ENCODE measurements around the gene ABL1. TPM values are rescaled to one million over a fixed set of nuclear protein-coding genes. Genes with fewer than 3 reads are reported as not detected.

Gene ABL1
- total RNA-seq, 2 experiments from 2014 or later: 33.5 to 37.3 TPM

GRCh38 chr9:130921300-130921988, 86.4 kb downstream of the ABL1 start:
- H3K27me3 Mint-ChIP-seq: no peaks in the 10 kb centered on the region
- ChIA-PET CTCF (no interaction called here), POLR2A (interaction anchor here (0.6 kb wide), 1 partner anchor 60 kb away, joined by 3 read pairs; no protein-coding TSS in a partner anchor)

GRCh38 chr9:130921989-130922892, 87.2 kb downstream of the ABL1 start:
- DNase-seq: no peak
- Mint-ChIP-seq H3K4me3 (no peak overlapping the region), H3K27me3 (no peaks in the 10 kb centered on the region), H3K36me3 (ENCODE audit: low read depth) (no peaks in the 10 kb centered on the region), H3K9me3 (no peaks in the 10 kb centered on the region), H3K4me1 (no peaks in the 10 kb centered on the region), H3K27ac (no peak overlapping the region)
- POLR2A ChIA-PET: no interaction called here
- CTCF ChIA-PET: no interaction called here

More at GRCh38 chr9:130921300-130921988, 86.4 kb downstream of the ABL1 start:
- no peak for DNase-seq
- Mint-ChIP-seq H3K36me3 (ENCODE audit: low read depth) (no peaks in the 10 kb centered on the region), H3K4me1 (no peaks in the 10 kb centered on the region), H3K4me3 (no peak overlapping the region), H3K27ac (no peak overlapping the region), H3K9me3 (no peaks in the 10 kb centered on the region)

GRCh38 chr9:130922893-130923610, 88.0 kb downstream of the ABL1 start:
- POLR2A ChIA-PET: no interaction called here
- H3K4me3 Mint-ChIP-seq: no peak overlapping the region
- CTCF ChIA-PET: no interaction called here

GRCh38 chr9:130923611-130924447, 88.8 kb downstream of the ABL1 start:
- DNase-seq: no peak
- ChIA-PET CTCF (no interaction called here), POLR2A (no interaction called here)
- no peak overlapping the region for H3K4me3 Mint-ChIP-seq
- H3K9me3 Mint-ChIP-seq: no peaks in the 10 kb centered on the region
- no peaks in the 10 kb centered on the region for H3K4me1 Mint-ChIP-seq
- H3K27me3 Mint-ChIP-seq: no peaks in the 10 kb centered on the region
- H3K36me3 Mint-ChIP-seq (ENCODE audit: low read depth): no peaks in the 10 kb centered on the region
- no peak overlapping the region for H3K27ac Mint-ChIP-seq

More at GRCh38 chr9:130922893-130923610, 88.0 kb downstream of the ABL1 start:
- H3K4me1 Mint-ChIP-seq: no peaks in the 10 kb centered on the region
- H3K27me3 Mint-ChIP-seq: no peaks in the 10 kb centered on the region
- H3K27ac Mint-ChIP-seq: no peak overlapping the region
- H3K36me3 Mint-ChIP-seq (ENCODE audit: low read depth): no peaks in the 10 kb centered on the region
- no peak for DNase-seq
- H3K9me3 Mint-ChIP-seq: no peaks in the 10 kb centered on the region

GRCh38 chr9:130924448-130924788, 89.4 kb downstream of the ABL1 start:
- no peak overlapping the region for H3K27ac Mint-ChIP-seq
- H3K27me3 Mint-ChIP-seq: no peaks in the 10 kb centered on the region
- H3K36me3 Mint-ChIP-seq (ENCODE audit: low read depth): no peaks in the 10 kb centered on the region
- no peak overlapping the region for H3K4me3 Mint-ChIP-seq
- POLR2A ChIA-PET: no interaction called here
- H3K4me1 Mint-ChIP-seq: no peaks in the 10 kb centered on the region
- H3K9me3 Mint-ChIP-seq: no peaks in the 10 kb centered on the region
- CTCF ChIA-PET: no interaction called here
- DNase-seq: no peak

GRCh38 chr9:130925050-130925678, 90.1 kb downstream of the ABL1 start:
- ChIA-PET POLR2A (no interaction called here), CTCF (no interaction called here)
- H3K9me3 Mint-ChIP-seq: no peaks in the 10 kb centered on the region
- H3K36me3 Mint-ChIP-seq (ENCODE audit: low read depth): no peaks in the 10 kb centered on the region
- no peak overlapping the region for H3K4me3 Mint-ChIP-seq
- DNase-seq: no peak
- no peak overlapping the region for H3K27ac Mint-ChIP-seq
- H3K27me3 Mint-ChIP-seq: no peaks in the 10 kb centered on the region
- H3K4me1 Mint-ChIP-seq: no peaks in the 10 kb centered on the region

- Mint-ChIP-seq H3K9me3 (no peaks in the 10 kb centered on the region), H3K4me3 (no peak overlapping the region), H3K36me3 (ENCODE audit: low read depth) (no peaks in the 10 kb centered on the region), H3K27me3 (peaks cover 6% of the 10 kb centered on the region), H3K4me1 (no peaks in the 10 kb centered on the region), H3K27ac (no peak overlapping the region)
- POLR2A ChIA-PET: no interaction called here
- DNase-seq: no peak
- CTCF ChIA-PET: interaction anchor here (0.6 kb wide), 1 partner anchor 89 kb away, joined by 3 read pairs; no protein-coding TSS in a partner anchor
These were observed 92.3 kb downstream of the ABL1 start for GRCh38 chr9:130927338-130927737.

- no peak for DNase-seq
- CTCF ChIA-PET: interaction anchor here (0.6 to 0.8 kb wide), 2 partner anchors 19 to 479 kb away, joined by 3 read pairs; no protein-coding TSS in a partner anchor
- POLR2A ChIA-PET: no interaction called here
- H3K4me1 Mint-ChIP-seq: no peaks in the 10 kb centered on the region
- H3K27me3 Mint-ChIP-seq: peaks cover 15% of the 10 kb centered on the region
- H3K4me3 Mint-ChIP-seq: no peak overlapping the region
- no peak overlapping the region for H3K27ac Mint-ChIP-seq
- no peaks in the 10 kb centered on the region for H3K36me3 Mint-ChIP-seq (ENCODE audit: low read depth)
- no peaks in the 10 kb centered on the region for H3K9me3 Mint-ChIP-seq
These were observed 93.2 kb downstream of the ABL1 start for GRCh38 chr9:130927995-130928900.

DNA sequence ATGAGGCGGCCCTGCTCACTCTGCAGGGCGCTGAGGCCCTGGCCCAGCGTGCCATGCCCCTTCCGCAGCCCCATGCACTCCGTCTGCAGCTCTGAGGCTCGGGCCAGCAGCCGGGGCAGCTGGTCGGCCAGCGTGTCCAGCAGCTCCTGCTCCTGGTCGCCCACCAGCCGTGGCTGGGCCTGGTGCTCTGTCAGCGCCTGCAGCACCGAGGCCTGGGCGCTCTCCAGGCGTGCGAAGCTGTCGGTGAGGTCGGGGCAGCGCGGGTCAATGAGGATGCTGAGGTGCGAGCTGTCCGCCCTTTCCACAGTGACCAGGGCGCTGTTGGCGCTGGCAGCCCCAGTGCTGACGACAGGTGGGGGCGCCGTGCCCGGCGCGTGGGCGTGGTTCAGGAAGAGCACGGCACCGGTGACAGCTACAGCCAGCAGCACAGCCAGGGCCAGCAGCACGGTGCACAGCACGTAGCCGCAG, 94.6 kb downstream of the ABL1 start:
- Mint-ChIP-seq H3K27ac (no peak overlapping the region), H3K9me3 (no peaks in the 10 kb centered on the region), H3K36me3 (ENCODE audit: low read depth) (no peaks in the 10 kb centered on the region), H3K27me3 (peaks cover 19% of the 10 kb centered on the region), H3K4me3 (no peak overlapping the region), H3K4me1 (no peaks in the 10 kb centered on the region)
- ChIA-PET CTCF (no interaction called here), POLR2A (no interaction called here)
- no peak for DNase-seq

- H3K9me3 Mint-ChIP-seq: no peaks in the 10 kb centered on the region
- H3K36me3 Mint-ChIP-seq (ENCODE audit: low read depth): no peaks in the 10 kb centered on the region
- no peak for DNase-seq
- peaks cover 25% of the 10 kb centered on the region for H3K27me3 Mint-ChIP-seq
- CTCF ChIA-PET: interaction anchor here (0.6 kb wide), 1 partner anchor 35 kb away, joined by 3 read pairs; no protein-coding TSS in a partner anchor
- POLR2A ChIA-PET: no interaction called here
- H3K4me3 Mint-ChIP-seq: no peak overlapping the region
- no peak overlapping the region for H3K27ac Mint-ChIP-seq
- H3K4me1 Mint-ChIP-seq: no peaks in the 10 kb centered on the region
These were observed 95.2 kb downstream of the ABL1 start for GRCh38 chr9:130930132-130930803.

GRCh38 chr9:130930804-130931349, 95.8 kb downstream of the ABL1 start:
- CTCF ChIA-PET: interaction anchor here (0.6 kb wide), 1 partner anchor 34 kb away, joined by 3 read pairs; no protein-coding TSS in a partner anchor

More at GRCh38 chr9:130930804-130931349, 95.8 kb downstream of the ABL1 start:
- Mint-ChIP-seq H3K27me3 (peaks cover 28% of the 10 kb centered on the region), H3K4me3 (no peak overlapping the region), H3K4me1 (no peaks in the 10 kb centered on the region), H3K9me3 (no peaks in the 10 kb centered on the region), H3K36me3 (ENCODE audit: low read depth) (no peaks in the 10 kb centered on the region), H3K27ac (no peak overlapping the region)
- POLR2A ChIA-PET: no interaction called here
- no peak for DNase-seq

All from activated CD4-positive, alpha-beta T cell treated with anti-CD3 and anti-CD28 coated beads, Interleukin-2, amount 10 ng/mL, durations not matched to agents 7 days and 5 days (primary cell).